ENCODE measurements around the gene BEST2.

Gene BEST2

DNA sequence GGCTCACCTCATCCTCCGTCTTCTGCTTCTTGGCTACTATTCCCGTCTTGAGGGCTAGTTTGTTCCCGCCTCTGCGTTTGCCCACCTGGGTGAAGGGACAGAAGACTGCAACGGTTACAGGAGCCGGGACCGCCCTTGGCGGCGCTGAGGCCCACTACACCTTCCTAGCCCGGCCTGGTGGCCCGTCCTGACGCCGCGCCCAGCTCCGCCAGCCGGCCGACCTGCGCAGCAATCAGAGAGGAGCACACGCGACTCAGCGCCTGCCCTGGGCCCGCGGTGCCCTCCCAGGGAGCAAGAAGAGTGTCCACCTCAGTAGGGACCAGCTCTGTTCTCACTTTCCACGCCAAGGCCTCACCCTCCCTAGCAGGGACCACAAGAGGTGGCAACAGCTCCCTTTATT is 20.3 kb upstream of the BEST2 start:
- no peak for DNase-seq

DNA sequence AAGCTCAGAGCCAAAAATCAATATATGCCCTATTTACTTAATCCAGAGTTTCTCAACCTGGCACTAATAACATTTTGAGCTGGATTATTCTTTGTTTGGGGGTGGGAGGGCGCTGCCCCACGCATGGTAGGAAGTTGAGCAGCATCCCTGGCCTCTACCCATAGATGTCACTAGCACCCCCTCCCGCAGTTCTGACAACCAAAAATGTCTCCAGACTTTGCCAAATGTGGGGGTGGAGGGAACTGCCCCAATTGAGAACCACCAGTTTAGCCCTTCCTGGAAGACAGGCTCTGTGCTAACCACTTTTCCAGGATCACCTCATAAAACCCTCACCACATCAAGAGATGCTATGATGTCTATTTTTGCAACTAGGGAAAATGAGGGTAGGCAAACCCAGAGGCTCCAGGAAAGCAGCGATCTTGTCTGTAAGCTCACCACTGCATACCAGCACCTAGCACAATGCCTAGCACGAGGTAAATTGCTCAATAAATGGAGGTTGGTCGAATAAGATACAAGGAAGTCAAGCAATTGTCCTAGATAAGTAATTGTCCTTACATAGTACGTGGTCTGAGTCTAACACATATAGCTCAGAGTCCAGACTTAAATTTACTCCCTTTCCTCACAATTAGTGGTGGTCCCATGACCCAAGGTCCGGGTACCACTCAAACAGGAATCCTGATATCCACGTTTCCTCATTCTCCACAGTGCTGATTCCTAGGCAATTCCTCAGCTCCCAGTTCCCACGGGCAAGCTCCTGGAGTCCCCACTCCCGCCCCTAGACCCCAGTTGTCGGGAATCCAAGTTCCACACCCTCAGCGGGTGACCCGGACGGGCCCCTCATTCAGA is 18.0 kb upstream of the BEST2 start:
- peak; percentile 72 for DNase-seq

DNA sequence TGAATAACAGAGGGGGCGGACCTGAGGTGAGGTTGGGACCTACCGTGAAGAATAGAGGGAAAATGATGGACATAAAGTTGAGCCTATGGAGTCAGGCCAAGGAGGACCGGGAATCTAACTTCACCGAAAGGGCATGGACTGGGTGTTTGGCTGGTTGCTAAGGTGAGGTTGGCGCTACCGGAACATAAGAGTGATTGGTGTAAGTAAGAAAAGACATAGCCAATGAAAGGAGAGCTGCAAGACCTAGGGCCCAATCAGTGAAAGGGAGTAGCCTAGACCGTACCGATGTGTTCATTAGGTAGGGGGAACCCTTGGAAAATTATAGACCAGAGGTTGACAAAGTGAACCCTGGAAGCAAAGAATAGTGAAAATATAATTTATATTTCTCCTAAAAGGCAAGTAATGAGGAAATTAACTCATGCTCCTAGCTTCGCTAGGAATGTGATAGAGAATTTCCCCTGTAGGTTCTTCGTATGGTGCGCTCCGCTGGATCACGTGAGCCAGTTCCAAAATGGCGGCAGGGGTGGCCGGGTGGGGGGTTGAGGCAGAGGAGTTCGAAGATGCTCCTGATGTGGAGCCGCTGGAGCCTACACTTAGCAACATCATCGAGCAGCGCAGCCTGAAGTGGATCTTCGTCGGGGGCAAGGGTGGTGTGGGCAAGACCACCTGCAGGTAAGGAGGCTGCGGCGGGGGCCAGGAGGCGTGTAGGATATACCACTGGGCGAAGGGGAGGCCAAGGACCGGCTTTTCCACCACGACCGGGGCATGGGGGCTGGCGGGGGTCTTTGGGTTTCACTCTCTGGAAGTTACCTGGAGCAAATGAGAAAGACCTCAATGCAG is 14.4 kb upstream of the BEST2 start, which contains the start of gene GET3:
TSS of gene GET3 (plus strand) at position 503 of the 840 bp plus-strand sequence. CDS start at position 512, 9 bp downstream.
- DNase-seq, result peak; percentile 86

DNA sequence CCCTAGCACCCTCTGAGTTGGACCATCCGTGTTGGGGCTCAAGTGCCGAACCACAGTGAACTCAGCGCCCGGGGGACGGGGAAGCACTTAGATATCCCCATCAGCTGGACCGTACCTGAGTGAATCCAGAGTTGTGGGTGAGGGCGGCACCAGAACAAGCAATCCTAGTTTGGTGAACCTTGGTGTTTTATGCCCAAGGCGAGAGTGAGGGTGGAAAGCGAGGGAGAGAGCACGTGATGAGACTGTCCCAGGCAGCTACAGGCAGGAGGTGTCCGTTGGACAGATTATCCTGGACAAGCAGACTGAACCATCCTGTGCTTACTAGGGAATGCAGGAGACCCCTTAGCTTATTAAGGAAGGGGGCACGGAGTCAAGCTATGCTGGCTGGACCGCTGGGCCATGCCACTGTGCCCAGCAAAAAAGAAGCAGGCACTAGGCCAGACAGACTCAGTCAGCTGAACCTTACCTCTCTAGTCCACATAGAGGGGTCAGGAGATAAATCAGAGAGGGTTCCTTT is 13.7 kb upstream of the BEST2 start:
- DNase-seq, result no peak

DNA sequence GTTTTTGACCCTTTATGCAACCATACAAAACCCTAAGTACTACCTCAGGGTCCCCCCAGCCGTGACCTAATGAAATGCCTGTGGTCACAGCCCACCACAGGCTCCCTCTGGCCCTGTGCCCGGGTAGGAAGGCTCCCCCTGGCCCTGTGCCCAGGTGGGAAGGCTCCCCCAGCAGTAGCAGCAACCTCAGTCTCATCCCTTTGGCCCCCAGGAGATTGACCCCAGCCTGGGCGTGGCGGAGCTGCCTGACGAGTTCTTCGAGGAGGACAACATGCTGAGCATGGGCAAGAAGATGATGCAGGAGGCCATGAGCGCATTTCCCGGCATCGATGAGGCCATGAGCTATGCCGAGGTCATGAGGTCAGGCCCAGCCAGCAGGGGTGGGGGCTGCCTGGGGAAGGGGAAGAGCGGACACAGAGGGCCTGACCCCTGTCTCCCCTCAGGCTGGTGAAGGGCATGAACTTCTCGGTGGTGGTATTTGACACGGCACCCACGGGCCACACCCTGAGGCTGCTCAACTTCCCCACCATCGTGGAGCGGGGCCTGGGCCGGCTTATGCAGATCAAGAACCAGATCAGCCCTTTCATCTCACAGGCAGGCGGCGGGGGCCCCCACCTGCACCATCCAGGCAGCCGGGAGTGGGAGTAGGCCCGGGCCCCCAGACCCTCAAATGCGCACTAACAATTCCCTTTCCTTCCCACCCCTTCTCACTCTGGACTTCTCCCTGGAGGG is 6.3 kb upstream of the BEST2 start:
- no peak for DNase-seq

DNA sequence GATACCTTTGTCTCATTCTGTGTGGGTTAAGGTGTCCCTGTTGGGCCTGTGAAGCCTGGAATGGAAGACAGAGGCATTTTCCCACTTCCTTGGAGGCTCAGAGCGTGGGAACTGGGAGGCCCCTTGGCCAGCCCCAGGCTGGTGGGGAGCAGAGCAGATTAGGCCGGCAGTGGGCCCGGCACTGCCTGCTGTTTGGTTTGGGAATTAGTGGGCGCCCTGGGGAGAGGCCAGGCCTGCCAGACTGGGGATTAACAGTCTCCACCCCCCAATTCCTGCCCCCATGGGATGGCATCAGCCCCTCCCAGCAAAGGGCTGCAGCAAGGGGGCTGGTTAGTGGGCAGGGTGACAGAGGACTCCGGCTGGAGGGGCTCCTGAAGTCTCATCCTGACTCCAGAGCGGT is 3.1 kb upstream of the BEST2 start:
- no peak for DNase-seq

DNA sequence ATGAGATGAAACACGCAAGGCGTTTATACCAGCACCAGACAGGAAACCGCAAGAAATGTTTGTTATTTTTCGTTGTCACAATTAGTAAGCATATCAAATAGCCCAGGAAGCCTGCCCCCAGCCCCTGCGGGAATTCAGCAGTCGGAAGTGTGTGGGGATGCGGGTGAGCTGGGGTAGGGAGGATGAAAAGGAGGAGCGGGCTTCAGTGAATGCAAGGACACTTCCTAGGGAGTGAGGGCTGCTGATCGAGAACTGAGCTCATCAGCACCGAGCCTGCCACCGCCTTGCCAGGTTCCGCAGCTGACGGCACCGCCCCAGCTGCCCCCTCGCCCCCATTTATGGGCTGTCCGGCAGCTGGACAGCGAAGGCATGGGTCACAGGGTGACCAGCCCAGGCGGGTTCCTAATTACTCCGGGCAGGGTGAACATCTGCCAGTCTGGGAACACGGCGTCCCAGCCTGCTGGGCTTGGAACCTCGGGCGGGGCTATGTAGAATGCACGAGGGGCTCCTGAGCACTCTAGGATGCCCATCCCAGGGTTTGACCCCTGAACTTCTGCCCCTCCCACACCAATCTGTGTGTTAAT is 1.6 kb upstream of the BEST2 start:
- DNase-seq, result no peak

DNA sequence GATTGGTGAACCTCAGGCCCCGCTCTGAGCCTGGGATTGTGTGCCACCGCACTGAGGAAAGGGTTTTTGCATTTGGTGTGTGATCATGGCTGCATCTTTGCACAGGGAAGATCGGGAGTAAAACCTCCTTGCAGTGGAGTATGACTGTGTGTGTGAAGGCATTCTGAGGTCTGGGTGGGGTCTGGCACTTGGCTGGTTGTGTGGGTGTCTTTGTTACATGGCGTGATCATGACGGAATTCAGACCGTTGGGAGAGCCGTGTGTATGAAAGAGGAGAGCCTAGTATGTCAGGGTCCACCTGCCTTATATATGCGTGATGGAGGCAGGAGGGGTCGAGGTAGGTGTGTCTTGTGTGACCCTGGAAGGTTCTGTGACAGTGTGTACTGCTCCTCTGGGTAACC is 740 bp upstream of the BEST2 start:
- no peak for DNase-seq

DNA sequence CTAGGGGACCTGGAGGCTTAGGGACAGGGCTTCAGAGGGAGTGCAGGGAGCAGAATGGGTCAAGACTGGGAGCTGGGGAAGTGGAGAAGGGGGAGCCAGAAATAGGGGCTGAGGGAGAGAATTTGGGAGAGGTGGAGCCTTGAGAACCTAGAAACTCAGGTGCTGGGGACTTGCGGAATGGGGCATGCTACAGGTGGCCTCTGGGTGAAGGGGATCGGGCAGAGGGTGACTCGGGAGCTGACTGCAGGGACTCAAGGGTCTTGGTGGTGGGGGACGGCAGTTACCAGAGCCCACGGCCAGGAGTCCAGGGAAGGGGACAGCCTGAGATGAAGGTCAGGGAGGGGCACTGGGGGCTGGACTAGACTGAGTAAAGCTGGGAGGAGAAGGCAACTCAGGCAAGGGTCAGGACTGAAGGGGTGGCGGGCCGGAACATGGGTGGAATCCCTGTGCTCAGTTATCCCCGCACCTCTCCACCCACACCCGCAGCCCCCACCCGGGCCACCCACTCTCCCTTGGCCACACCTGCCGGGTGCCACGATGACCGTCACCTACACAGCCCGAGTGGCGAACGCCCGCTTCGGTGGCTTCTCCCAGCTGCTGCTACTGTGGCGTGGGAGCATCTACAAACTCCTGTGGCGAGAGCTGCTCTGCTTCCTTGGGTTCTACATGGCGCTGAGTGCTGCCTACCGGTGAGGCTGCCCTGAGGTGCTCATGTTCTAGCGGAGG is 628 bp downstream of the BEST2 start:
- no peak for DNase-seq

DNA sequence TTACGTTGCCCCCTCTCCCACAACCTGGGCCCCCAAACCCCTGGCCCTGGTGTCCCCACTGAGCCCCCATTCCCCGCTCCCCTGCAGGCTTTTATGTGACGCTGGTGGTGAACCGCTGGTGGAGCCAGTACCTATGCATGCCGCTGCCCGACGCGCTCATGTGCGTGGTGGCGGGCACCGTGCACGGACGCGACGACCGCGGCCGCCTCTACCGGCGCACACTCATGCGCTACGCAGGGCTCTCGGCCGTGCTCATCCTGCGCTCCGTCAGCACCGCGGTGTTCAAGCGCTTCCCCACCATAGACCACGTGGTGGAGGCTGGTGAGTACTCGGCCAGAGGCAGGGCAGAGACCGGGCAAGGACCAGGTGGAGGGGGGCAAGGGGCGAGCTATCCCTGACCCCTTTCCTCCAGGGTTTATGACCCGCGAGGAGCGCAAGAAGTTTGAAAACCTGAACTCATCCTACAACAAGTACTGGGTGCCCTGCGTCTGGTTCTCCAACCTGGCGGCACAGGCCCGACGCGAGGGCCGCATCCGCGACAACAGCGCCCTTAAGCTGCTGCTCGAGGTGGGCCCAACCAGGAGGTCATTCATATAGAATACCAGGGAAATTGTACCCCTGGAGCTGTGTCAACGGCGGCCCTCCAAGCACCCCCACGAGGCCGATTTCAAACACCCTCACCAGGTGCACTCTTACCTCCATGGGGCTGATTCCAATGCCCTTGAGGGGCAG is 3.0 kb downstream of the BEST2 start:
- DNase-seq, result no peak

DNA sequence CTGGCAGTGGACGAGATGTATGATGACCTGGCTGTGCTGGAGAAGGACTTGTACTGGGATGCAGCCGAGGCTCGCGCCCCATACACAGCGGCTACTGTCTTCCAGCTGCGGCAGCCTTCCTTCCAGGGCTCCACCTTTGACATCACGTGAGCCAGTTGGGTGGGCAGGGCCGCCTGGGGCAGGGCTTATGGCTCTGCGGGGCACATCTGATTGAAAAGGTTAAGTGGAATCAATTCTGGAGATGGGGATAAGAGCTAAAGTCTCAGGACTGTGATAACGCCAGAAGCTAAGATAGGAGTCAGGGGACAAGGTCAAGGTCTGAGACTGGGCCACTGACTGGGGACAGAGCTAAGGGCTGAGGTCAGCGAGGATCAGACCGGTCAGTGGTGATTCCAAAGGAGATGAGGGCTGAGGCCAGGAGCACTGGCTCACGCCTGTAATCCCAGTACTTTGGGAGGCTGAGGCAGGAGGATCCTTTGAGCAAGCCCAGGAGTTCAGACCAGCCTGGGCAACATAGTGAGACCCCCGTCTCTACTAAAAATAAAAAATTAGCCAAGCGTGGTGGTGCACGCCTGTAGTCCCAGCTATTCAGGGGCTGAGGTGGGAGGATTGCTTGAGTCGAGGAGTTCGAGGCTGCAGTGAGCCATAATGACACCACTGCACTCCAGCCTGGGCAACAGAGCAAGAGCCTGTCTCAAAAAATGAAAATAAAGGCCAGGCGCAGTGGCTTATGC is 4.7 kb downstream of the BEST2 start:
- no peak for DNase-seq

DNA sequence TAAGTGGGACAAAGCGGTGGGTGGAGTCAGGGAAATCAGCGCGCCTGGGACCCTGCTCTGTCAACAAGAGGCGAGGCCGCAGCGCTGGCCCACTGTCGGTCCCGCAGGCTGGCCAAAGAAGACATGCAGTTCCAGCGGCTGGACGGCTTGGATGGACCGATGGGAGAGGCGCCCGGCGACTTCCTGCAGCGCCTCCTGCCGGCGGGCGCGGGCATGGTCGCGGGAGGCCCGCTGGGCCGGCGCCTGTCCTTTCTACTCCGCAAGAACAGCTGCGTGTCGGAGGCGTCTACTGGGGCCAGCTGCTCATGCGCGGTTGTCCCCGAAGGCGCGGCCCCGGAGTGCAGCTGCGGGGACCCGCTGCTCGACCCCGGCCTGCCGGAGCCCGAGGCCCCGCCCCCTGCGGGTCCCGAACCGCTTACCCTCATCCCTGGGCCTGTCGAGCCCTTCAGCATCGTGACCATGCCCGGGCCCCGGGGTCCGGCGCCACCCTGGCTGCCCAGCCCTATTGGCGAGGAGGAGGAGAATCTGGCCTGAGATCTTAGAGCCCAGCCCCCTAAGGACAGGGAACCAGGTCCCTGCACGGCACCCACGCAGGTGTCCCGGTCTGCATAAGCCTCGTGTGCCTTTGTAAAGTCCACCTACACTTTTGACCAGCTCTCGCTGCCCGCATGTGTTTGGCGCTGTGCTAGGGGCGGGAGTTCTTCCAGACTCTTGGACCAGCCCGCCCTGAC is 6.1 kb downstream of the BEST2 start:
- DNase-seq, result peak; percentile 92

DNA sequence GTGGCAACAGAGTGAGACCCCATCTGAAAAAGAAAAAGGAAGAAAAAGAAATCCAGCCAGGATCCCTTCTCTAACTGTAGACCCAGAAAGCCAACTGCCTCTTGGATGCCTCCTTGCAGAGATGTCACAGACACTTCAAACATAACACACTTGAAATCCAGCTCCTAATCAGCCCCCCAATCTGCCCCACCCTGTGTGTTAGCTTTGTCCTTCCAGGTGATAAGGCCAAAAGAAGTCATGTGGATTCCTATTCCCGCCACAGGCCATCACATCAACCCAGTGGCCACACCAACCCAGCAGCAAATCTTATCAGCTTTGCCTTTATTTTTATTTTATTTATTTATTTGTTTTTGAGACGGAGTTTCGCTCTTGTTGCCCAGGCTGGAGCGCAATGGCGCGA is 8.1 kb downstream of the BEST2 start:
- DNase-seq, result no peak

DNA sequence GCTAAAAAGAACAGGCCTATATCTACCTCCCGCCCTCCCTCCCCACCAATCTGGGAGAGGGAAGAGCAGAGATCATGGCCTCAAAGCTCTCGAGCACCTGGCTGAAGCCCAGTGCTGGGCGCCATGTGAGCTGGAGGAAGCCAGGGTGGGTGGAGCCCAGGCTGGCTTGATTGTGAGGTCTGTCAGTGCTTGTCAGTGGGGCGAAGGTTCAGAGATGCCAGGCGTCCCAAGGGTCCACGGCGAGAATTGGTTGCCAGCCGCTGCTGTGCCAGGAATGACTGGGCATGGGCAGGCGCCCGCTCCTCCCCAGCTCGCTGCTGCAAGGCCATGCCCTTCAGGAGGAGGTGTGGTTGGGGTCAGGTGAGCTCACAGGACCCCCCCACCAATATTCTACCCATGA is 11.5 kb downstream of the BEST2 start:
- no peak for DNase-seq

DNA sequence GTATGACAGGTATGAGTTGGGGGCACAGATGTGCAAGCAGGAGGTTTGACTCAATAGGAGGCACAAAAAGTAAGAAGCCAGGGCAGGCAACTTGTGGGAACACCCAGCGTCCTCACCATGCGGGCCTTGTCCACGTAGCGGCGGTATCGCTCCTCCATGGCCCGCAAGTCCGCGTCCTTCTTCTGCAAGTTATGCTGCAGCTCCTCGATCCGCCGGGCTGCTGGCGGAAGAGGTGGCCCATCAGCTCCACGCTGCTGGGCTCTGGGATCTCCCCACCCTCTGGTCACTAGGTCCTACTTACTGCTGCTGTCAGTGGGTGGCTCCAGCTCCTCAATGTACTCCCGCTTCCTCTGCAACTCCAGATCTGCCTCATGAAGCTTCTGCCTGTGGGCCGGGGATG is 13.1 kb downstream of the BEST2 start:
- no peak for DNase-seq

DNA sequence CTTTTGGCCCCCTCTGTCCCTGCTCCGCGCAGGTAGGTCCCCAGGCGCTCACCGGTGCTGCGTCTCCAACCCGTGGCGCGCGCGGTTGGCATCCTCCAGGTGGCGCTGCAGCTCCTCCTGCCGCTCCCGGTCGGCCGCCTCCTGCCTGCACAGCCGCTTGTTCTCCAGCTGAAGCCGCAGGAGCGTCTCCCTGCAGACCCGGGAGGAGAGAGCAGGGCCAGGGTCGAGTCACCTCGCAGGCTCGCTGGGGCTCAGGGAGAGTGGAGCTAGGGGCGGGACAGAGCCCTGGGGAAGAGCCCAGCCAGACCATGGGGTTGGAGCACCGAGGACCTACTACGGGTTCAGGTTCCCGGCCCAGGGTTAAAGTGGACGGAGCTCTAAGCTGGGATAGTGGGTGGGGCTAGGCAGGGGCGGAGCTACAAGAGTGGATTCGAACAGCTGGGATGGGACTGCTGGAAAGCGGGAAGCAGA is 14.5 kb downstream of the BEST2 start:
- peak; percentile 89 for DNase-seq

DNA sequence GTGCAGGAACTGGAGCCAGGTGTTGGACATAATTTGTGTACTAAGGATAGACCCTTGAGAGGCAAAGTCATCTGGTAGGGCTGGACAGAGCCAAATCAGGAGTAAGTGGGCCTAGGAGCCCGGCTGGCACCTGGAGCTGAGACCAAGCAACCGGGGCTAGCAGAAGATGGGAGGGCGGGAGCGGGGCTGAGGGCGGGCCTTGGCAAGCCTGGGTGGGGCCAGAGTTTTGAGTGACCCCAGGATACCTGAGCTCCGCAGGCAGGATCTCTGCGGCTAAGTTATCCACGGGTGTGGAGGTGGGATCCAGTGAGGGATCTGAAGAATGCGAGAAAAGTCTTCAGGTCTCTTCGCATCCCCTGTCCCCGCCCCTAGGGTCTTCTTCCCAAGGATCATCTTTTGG is 15.6 kb downstream of the BEST2 start:
- DNase-seq, result no peak

DNA sequence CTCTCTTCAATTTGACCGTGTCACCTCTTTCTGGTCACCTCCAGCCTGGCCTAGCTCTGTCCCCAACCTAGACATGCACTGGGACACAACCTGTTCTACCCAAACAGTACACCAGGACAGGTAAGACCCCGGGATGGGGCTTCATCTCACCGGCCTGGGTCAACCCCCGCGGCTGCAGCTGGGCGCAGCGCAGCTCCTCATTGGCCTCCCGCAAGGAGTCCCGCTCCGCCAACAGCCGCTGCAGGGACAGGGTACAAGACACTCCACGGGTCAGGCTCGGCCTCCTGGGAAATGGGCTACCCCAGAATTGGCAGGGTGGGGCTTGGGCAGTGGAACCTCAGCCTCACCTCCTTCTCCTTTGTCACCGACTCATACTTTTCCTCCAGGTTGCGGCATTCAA is 16.1 kb downstream of the BEST2 start:
- DNase-seq, result no peak

DNA sequence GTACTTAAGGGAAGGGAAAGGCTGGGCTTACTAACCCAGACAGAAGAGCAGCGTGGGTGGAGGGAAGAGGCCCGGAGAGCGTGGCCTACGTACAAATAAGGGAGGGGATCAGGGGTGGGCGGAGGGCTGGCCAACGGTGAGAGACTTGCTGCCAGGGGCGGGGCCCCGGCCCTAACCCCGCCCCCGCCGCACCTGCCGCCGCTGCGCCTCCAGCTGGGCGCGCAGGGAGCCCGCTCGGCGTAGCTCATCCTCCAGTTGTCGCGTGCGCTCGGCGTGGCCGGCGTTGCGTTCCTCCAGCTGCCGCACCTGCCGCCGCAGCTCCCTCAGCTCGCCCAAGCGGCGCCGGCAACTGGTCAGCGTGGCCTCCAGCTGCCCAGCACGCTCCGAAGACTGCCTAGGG is 18.1 kb downstream of the BEST2 start:
- no peak for DNase-seq

DNA sequence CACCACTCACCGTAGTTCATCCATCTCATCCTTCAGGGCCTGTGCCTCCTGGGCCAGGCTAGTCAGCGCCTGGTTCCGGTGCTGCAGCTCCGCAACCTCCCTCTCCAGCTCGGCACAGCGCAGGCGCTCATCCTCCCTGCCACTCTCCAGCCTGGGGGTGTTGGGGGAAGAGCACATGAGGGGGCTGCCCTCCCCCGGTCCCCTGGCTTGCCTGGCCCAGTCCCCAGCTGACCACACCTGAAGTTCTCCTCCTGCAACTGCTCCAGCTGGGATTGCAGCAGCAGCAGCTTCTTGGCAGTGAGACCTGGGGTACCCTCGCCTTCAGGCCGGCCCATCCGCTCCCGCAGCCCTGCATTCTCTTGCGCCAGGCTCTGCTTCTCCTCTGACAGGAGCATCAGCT is 19.3 kb downstream of the BEST2 start:
- DNase-seq, result no peak

All from activated CD8-positive, alpha-beta memory T cell treated with anti-CD3 and anti-CD28 coated beads, Interleukin-2, amount 50 U/mL, for 48 hours (primary cell).